Ramos (cell line): ENCODE results near the gene MRPL36.

Experiments
- in situ Hi-C: fragments of 300-500 bp; cut with MboI; formaldehyde crosslinking; loops from one replicate; pipeline ENCODE4 v1.14.3; 2022; ENCODE audit warnings: low sequenced_read_pairs; ENCODE audit not compliant: unreplicated experiment

The MRPL36 gene

GRCh38 chr5:1833264-1834021, 33.8 kb upstream of the MRPL36 start:
- in situ Hi-C loops: no loop called here

- in situ Hi-C loops: no loop called here
Measured at GRCh38 chr5:1832511-1833250, 33.0 kb upstream of the MRPL36 start.

- in situ Hi-C loops: no loop called here
Measured at GRCh38 chr5:1831677-1832313, 32.2 kb upstream of the MRPL36 start.

GRCh38 chr5:1831257-1831656, 31.6 kb upstream of the MRPL36 start:
- in situ Hi-C loops: no loop called here

- in situ Hi-C loops: no loop called here
Measured at GRCh38 chr5:1830571-1831228, 31.1 kb upstream of the MRPL36 start.

GRCh38 chr5:1827886-1828397, 28.3 kb upstream of the MRPL36 start:
- in situ Hi-C loops: no loop called here

GRCh38 chr5:1827025-1827885, 27.6 kb upstream of the MRPL36 start:
- in situ Hi-C loops: no loop called here

GRCh38 chr5:1826235-1826980, 26.8 kb upstream of the MRPL36 start:
- in situ Hi-C loops: no loop called here

- in situ Hi-C loops: no loop called here
Measured at GRCh38 chr5:1824903-1825841, 25.5 kb upstream of the MRPL36 start.

- in situ Hi-C loops: no loop called here
Measured at GRCh38 chr5:1824109-1824821, 24.6 kb upstream of the MRPL36 start.

GRCh38 chr5:1823381-1824034, 23.9 kb upstream of the MRPL36 start:
- in situ Hi-C loops: no loop called here

- in situ Hi-C loops: no loop called here
Measured at GRCh38 chr5:1821862-1822261, 22.2 kb upstream of the MRPL36 start.

- in situ Hi-C loops: no loop called here
Measured at GRCh38 chr5:1820926-1821325, 21.3 kb upstream of the MRPL36 start.

GRCh38 chr5:1820381-1820780, 20.7 kb upstream of the MRPL36 start:
- in situ Hi-C loops: no loop called here

GRCh38 chr5:1819458-1819857, 19.8 kb upstream of the MRPL36 start:
- in situ Hi-C loops: no loop called here

- in situ Hi-C loops: no loop called here
Measured at GRCh38 chr5:1818784-1819183, 19.1 kb upstream of the MRPL36 start.
